HepG2 (cell line): ENCODE results near the gene IGLON5. TPM values are rescaled to one million over a fixed set of nuclear protein-coding genes. Genes with fewer than 3 reads are reported as not detected.

Experiments used
- ARNTL ChIP-seq: sonication (generic); formaldehyde crosslinking; IDR thresholded peaks from 2 replicates; pipeline ENCODE4 v1.4.0; 2020; ENCODE audit warnings: mild to moderate bottlenecking, missing genetic modification reagents
- ATF4 ChIP-seq, 2 experiments: fragments of 450-650 bp in 1 of 2; sonication (generic) in 1 of 2; formaldehyde crosslinking; IDR thresholded peaks; 2 replicates each; pipeline versions ENCODE4 v1.5.0 to v1.8.0; 2020 to 2022; ENCODE audit warnings: mild to moderate bottlenecking in 1 of 2, missing genetic modification reagents in 1 of 2
- ATF7-NPFF ChIP-seq: sonication (generic); formaldehyde crosslinking; IDR thresholded peaks from 2 replicates; pipeline ENCODE4 v1.8.1; 2023; ENCODE audit warnings: mild to moderate bottlenecking, low read depth, missing genetic modification reagents, moderate library complexity
- HNF4A ChIP-seq: sonication (generic); formaldehyde crosslinking; IDR thresholded peaks from 2 replicates; pipeline ENCODE4 v1.4.0; 2020; ENCODE audit warnings: missing genetic modification reagents
- HNRNPLL ChIP-seq: fragments of 200-400 bp; formaldehyde crosslinking; IDR thresholded peaks from 2 replicates; pipeline ENCODE4 v1.6.1; 2017; ENCODE audit warnings: mild to moderate bottlenecking, low read depth, low read length; ENCODE audit not compliant: poor library complexity, severe bottlenecking
- KDM4B ChIP-seq: sonication (generic); formaldehyde crosslinking; IDR thresholded peaks from 2 replicates; pipeline ENCODE4 v1.4.0; 2020; ENCODE audit warnings: missing genetic modification reagents
- PHF21A ChIP-seq: sonication (generic); formaldehyde crosslinking; IDR thresholded peaks from 2 replicates; pipeline ENCODE4 v1.5.0; 2020; ENCODE audit warnings: mild to moderate bottlenecking, missing genetic modification reagents
- RNF2 ChIP-seq: fragments of 450-650 bp; conservative IDR thresholded peaks from 2 replicates; pipeline ENCODE4 v1.6.1; 2016; ENCODE audit warnings: low read depth
- RXRA ChIP-seq: sonication (generic); formaldehyde crosslinking; IDR thresholded peaks from 2 replicates; pipeline ENCODE4 v1.5.1; 2020; ENCODE audit warnings: missing genetic modification reagents
- SALL1 ChIP-seq: sonication (generic); formaldehyde crosslinking; IDR thresholded peaks from 2 replicates; pipeline ENCODE4 v1.8.0; 2022; ENCODE audit warnings: mild to moderate bottlenecking, missing genetic modification reagents
- SETDB1 ChIP-seq: sonication (generic); formaldehyde crosslinking; IDR thresholded peaks from 2 replicates; pipeline ENCODE4 v1.5.1; 2020; ENCODE audit warnings: missing genetic modification reagents, mild to moderate bottlenecking, borderline replicate concordance
- TARDBP ChIP-seq: sonication (generic); formaldehyde crosslinking; IDR thresholded peaks from 2 replicates; pipeline ENCODE4 v1.8.0; 2022; ENCODE audit warnings: mild to moderate bottlenecking, missing genetic modification reagents
- TBX2 ChIP-seq: sonication (generic); formaldehyde crosslinking; IDR thresholded peaks from 2 replicates; pipeline ENCODE4 v1.5.0; 2020; ENCODE audit warnings: missing genetic modification reagents, mild to moderate bottlenecking, borderline replicate concordance
- TIGD3 ChIP-seq: sonication (generic); formaldehyde crosslinking; IDR thresholded peaks from 2 replicates; pipeline ENCODE4 v1.5.1; 2020; ENCODE audit warnings: mild to moderate bottlenecking, missing genetic modification reagents, borderline replicate concordance
- ZMYM4 ChIP-seq: sonication (generic); formaldehyde crosslinking; IDR thresholded peaks from 2 replicates; pipeline ENCODE4 v1.8.1; 2023; ENCODE audit warnings: mild to moderate bottlenecking, missing genetic modification reagents
- ZNF124 ChIP-seq: sonication (generic); formaldehyde crosslinking; IDR thresholded peaks from 2 replicates; pipeline ENCODE4 v1.4.0; 2020; ENCODE audit warnings: missing genetic modification reagents
- ZNF180 ChIP-seq: sonication (generic); formaldehyde crosslinking; IDR thresholded peaks from 2 replicates; pipeline ENCODE4 v1.4.0; 2020; ENCODE audit warnings: low read depth, missing genetic modification reagents, borderline replicate concordance
- ZNF318 ChIP-seq: sonication (generic); formaldehyde crosslinking; IDR thresholded peaks from 2 replicates; pipeline ENCODE4 v1.4.0; 2020; ENCODE audit warnings: mild to moderate bottlenecking, missing genetic modification reagents
- ZNF337 ChIP-seq: sonication (generic); formaldehyde crosslinking; IDR thresholded peaks from 2 replicates; pipeline ENCODE4 v1.5.1; 2020; ENCODE audit warnings: missing genetic modification reagents, low read depth, mild to moderate bottlenecking, borderline replicate concordance
- polyA plus RNA-seq, 8 experiments: library from polyadenylated mRNA; depleted of rRNA in 3 of 8; stranded (reverse) in 7 of 8; unstranded in 1 of 8; fragments of >200 nt; fragmentation: Illumina TruSeq in 4 of 8; extraction: Trizol in 4 of 8; gene quantifications; 2 replicates each; pipeline versions ENCODE4 v1.2.1 to v1.2.3, GENCODE V29; 2011 to 2016; ENCODE audit warnings: low read depth in 4 of 8, missing spikeins in 1 of 8, mixed read lengths in 1 of 8; ENCODE audit not compliant: insufficient read depth in 1 of 8
- total RNA-seq, 5 experiments: library from RNA; depleted of rRNA; stranded (reverse); fragments of >200 nt; fragmentation: Illumina TruSeq; extraction: Trizol; gene quantifications; 2 replicates each; pipeline ENCODE4 v1.2.3, GENCODE V29; 2016; ENCODE audit warnings: low read depth in 1 of 5

Gene IGLON5
- total and polyA plus RNA-seq, 2 of the 13 experiments (the other 11 are each of a cell fraction or from before 2014, with no cell fraction given) = 0.04 to 5.7 TPM

GRCh38 chr19:51365211-51365964 is 53.9 kb downstream of the IGLON5 start (continued):
- 0 out of 2 replicates have a peak, but pooled peaks have one; percentile 78 for TF ChIP-seq ZNF318
- TF ChIP-seq TIGD3 (CRISPR knock-in tag) = no peak
- no peak for TF ChIP-seq ATF7-NPFF (CRISPR knock-in tag)
- TF ChIP-seq KDM4B (CRISPR knock-in tag) = peak; percentile 70; the same call in 1 of the 2 replicates
- TF ChIP-seq TARDBP = peak; percentile 79; the same call in 1 of the 2 replicates
- TF ChIP-seq ZMYM4 = no peak
- peak; percentile 73 for TF ChIP-seq ZNF124
- TF ChIP-seq ZNF180 (CRISPR knock-in tag) = no peak
- TF ChIP-seq RNF2 = no peak
- TF ChIP-seq PHF21A = peak; percentile 74
- peak; percentile 67 for TF ChIP-seq SALL1 (CRISPR knock-in tag)
- TF ChIP-seq RXRA = peak; percentile 89
- TF ChIP-seq ARNTL (CRISPR knock-in tag) = peak; percentile 30; the same call in 1 of the 2 replicates
- TF ChIP-seq SETDB1 (CRISPR knock-in tag) = no peak
- 0 out of 4 replicates have a peak, but pooled peaks of 1 of the 2 experiments have one; percentile 7 for TF ChIP-seq ATF4 (CRISPR knock-in tag; IDR thresholded peaks at IDR 0.05)
- TF ChIP-seq ZNF337 (CRISPR knock-in tag) = no peak
- TF ChIP-seq TBX2 (CRISPR knock-in tag) = peak; percentile 42; the same call in 1 of the 2 replicates
- peak; percentile 26 for TF ChIP-seq HNRNPLL
- peak; percentile 92 for TF ChIP-seq HNF4A
